ENCODE results near the gene ALKBH8.
"Not testable (repeated sequence)": the region's sequence is repeated elsewhere in the genome, so short reads cannot be mapped to it uniquely, and the experiment has no call there.

The ALKBH8 gene

GRCh38 chr11:107577346-107577711, 11.8 kb upstream of the ALKBH8 start:
- DNase-seq (ENCODE audit: low read depth in 2 of 2) = no peak

DNA sequence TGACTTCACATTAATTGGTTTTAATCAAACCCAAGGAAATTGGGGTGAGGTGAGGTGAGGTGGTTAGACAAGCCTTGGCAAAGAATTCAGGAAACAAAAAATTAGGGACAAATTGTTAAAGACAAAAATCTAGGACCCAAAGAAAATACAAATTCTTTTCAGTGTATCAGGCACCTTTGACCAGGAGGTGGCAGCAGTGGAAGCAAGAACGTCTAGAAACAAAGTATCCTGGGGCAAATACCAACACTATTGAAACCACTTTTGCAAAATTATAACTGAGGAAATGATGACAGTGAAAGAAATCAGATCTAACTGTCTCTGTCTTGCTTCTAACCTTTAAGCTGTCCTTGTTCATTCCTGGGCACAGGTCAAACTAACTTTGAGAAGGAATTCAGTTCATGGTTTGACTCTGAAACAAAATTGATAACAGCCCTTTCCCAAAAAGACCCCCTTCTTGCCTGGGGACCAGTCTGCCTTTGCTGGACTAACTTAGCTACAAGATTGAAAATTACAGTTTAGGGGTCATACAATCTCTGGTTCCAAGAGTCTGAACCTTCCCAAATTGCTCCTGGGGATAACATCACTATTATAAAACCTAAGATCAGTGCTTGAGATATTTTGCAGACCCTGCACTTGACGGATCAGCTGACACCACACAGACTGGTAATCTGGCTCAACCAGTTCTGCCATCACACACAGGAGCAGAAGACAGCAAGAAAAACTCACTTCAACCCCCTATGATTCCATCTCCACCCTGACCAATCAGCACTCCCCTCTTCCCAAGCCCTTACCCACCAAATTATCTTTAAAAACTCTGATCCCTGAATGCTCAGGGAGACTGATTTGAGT, 11.2 kb upstream of the ALKBH8 start:
- peak in 1 of 2 donors; percentile 52 for DNase-seq (ENCODE audit: low read depth in 2 of 2)

GRCh38 chr11:107573438-107573837, 7.9 kb upstream of the ALKBH8 start:
- DNase-seq (ENCODE audit: low read depth in 2 of 2) = no peak

GRCh38 chr11:107570015-107570414, 4.5 kb upstream of the ALKBH8 start:
- no peak for DNase-seq (ENCODE audit: low read depth in 2 of 2)

DNA sequence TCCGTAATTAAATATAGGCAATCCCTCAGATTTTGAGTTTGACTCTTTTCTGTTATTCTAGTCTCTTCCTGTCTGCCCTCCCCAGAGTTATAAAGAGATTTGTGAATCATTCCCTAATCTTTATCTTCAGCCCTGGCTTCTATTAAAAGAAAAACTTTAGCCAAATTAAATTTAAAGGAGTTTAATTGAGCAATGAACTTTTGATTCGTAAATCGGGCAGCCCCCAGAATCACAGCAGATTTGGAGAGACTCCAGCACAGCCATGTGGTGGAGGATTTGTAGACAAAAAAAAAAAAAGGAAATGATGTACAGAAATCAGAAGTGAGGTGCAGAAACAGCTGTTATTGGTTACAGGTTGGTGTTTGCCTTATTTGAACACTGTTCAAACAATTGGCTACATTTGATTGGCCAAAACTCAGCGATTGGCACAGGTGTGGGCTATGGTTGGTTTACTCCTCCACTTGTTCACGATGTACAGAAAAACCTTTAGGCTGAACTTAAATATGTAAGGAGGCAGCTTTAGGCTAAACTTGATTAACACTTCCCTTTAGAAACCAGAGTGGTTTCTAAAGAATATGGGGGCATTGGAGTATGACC, 2.3 kb upstream of the ALKBH8 start:
- no peak for DNase-seq (ENCODE audit: low read depth in 2 of 2)

DNA sequence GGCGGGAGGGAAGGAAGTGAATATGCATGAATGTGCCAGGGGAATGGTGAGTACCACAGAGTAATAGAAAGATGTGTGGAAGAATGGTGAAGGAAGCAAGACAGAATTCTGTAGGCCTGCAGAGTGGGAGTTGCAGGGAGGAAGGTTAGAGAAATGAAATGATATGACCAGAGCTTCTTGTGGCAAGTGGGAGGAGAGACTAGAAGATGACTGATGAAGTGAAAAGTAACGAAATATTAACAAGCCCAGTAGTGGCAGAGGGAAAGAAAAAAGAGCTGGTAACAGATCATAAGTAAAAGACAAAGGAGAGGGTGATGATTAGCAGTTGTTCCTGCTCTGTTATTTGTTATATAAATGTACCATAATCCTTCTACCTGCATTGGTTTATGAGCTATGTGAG, 1.0 kb upstream of the ALKBH8 start:
- no peak for DNase-seq (ENCODE audit: low read depth in 2 of 2)

DNA sequence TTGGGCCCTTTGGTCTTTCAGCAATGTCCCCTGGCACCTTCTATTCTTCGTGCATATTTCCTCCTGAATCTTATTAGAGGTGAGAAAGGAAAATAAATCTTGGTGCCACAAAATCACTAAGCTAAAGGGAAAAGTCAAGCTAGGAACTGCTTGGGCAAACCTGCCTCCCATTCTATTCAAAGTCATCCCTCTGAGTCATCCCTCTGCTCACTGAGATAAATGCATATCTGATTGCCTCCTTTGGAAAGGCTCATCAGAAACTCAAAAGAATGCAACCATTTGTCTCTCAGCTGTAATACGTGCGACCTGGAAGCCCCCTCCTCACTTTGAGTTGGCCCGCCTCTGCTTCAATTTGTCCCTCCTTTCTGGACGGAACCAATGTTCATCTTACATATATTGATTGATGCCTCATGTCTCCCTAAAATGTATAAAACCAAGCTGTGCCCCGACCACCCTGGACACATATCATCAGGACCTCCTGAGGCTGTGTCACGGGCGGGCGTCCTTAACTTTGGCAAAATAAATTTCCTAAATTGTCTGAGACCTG, 493 bp upstream of the ALKBH8 start:
- not testable (repeated sequence) for DNase-seq (ENCODE audit: low read depth in 2 of 2)

- DNase-seq (ENCODE audit: low read depth in 2 of 2) = no peak
These were observed 687 bp downstream of the ALKBH8 start for GRCh38 chr11:107564877-107565218.

DNA sequence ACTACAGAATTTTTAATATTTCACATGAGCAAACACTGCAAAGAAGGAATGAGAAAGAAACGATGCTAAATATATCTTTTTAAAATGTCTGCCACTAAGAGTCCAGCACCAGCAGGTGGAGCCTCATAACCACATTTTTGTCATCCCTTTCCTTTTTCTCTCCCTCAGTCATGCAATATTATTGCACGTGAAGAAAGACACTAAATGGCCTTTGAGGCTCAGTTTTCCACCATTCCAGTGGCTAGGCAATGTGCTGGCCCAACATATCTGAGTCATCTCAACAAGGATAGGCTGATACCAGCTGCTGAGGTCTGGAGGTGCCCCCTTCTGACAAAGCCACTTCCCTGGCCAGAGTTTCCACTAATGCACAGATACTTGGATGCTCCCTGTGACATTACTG, 1.8 kb downstream of the ALKBH8 start:
- DNase-seq (ENCODE audit: low read depth in 2 of 2) = peak in 1 of 2 donors; percentile 5

DNA sequence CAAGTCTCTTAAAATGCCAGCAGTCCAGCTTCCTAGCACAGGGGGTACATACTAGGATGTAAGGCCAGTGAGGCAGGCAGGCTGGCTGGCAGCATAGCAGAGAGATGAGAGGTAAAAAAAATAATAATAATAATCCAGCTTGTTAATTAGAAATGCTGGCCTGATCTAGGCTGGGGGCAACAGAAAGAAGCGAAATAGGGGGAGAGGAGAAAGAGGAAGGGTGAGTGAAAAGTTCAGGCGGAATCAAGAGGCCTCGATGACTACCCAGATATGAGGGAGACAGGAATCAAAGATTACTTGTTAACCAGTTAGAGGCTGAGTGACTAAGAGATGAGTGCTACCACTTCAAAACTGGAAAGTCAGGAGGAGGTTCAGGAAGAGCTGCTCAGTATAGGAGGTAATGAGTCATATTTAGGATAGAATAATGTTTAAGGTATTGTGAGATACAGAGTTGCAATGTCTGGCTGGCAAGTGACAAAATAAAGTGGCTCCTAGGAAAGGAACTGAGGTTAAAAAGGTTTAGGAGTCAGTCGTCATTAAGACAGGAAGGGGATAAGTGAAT, 2.8 kb downstream of the ALKBH8 start:
- DNase-seq (ENCODE audit: low read depth in 2 of 2) = no peak

- DNase-seq (ENCODE audit: low read depth in 2 of 2) = no peak
These were observed 3.8 kb downstream of the ALKBH8 start for GRCh38 chr11:107561688-107562087.

- no peak for DNase-seq (ENCODE audit: low read depth in 2 of 2)
These were observed 15.2 kb downstream of the ALKBH8 start for GRCh38 chr11:107550304-107550703.

DNA sequence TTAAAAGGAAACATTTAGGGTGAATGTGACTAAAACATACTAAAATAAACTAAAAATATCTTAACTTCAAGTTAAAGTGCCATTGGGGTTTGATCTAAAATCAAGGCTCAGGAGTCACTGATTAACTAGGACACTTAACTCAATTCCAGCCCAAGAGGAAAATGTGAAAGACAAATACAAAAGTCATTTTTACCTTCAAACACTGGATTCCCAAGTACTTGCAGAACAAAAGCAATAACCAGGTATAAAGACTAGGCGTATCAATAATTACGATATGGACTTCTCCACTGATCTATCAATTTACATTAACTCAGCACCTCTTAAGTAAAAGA, 15.6 kb downstream of the ALKBH8 start:
- no peak for DNase-seq (ENCODE audit: low read depth in 2 of 2)

DNA sequence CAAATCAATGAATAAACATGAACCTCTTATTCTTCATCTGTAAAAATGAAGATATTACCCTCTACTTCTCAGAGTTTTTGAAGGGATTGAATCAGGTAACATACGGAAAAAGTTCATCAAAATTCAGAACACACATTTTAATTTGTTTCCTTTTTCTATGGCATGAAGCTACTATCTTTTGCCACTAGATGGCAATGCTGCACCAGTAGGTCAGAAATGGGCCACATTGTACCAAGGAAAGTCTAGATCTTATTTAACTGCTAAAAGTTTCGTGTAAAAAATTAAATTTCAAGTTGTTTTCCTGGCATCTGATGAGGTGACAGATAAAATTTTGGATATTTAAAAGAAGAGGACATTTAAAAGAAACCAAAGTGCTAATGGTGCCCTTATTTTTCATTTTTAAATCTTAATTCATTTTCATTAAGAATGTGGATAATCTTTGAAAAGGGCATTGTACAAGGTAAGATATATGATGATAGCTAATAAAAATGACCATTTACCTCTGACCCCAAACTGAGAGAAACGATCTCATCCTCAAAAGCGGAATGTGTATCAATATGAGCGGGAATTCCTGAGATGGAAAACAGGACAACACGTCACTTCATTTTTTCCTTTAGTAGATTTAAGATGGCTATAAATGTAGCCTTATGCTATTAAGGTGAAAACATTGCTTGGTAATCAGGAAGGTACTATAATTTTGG, 16.1 kb downstream of the ALKBH8 start:
- DNase-seq (ENCODE audit: low read depth in 2 of 2) = no peak

GRCh38 chr11:107547961-107548360, 17.6 kb downstream of the ALKBH8 start:
- no peak for DNase-seq (ENCODE audit: low read depth in 2 of 2)

DNA sequence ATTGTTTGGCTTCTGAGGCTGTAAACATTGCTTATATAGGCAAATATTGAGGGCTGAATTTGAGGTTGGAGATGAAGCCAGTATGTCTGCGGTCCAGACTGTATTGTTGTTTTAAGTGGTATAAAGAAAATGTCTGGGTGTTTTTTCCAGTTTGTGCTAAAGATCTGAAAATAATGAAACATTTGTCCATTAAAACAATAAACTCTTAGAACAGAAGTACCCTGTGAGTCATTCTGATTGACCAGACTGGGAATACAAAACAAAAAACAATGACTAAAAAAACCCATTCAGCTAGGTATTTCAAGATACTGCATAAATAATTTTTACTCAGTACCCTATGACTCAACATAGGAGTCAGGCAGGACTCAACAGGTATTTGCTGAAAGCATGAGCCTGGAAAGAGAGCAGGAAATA, 20.4 kb downstream of the ALKBH8 start:
- DNase-seq (ENCODE audit: low read depth in 2 of 2) = no peak

- DNase-seq (ENCODE audit: low read depth in 2 of 2) = no peak
These were observed 26.7 kb downstream of the ALKBH8 start for GRCh38 chr11:107538821-107539220.

DNA sequence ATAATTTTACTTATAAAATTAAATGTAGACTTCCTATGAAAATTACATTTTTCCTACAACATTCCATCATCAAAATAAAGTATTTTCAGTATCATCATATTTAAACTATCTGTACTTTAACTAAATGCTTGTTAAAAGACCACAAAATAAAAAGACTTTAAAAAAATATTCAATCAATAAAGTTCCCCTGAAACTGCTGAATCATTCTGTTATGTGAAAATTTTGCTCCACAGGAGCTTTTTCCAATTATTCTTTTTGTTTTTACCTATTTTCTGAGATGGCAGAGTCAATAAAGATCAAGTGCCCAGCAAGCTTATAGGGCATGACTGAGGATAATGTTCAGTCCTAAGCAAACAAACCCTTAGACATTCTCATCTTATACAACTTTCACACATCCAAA, 27.3 kb downstream of the ALKBH8 start:
- DNase-seq (ENCODE audit: low read depth in 2 of 2) = no peak

DNA sequence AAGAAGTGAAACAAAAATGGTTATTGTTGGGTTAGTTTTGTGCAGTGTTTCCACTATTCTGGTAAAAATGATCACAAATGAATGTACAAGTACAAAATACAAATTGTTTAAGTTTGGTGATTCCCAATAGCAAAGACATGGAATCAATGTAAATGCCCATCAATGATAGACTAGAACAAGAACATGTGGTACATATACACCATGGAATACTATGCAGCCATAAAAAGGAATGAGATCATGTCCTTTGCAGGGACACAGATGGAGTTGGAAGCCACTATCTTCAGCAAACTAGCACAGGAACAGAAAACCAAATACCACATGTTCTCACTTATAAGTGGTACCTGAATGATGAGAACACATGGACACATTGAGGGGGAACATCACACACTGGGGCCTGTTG, 28.4 kb downstream of the ALKBH8 start:
- DNase-seq (ENCODE audit: low read depth in 2 of 2) = not testable (repeated sequence)

DNA sequence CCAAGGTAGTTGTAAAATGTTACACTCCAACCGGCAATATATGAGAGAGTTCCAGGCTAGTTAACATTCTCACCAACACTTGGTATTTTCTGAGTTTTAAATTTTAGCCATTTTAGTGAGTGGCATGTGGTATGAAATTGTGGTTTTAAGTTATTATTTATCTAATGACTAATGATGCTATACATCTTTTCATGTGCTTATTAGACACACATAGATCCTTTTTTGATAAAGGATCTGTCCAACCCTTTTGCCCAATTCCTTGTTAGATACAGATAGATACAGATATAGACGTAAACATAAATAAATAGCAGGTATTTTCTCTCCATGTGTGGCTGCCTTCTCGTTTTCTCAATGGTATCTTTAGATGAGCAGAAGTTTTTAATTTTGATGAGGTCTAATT, 39.3 kb downstream of the ALKBH8 start:
- no peak for DNase-seq (ENCODE audit: low read depth in 2 of 2)

DNA sequence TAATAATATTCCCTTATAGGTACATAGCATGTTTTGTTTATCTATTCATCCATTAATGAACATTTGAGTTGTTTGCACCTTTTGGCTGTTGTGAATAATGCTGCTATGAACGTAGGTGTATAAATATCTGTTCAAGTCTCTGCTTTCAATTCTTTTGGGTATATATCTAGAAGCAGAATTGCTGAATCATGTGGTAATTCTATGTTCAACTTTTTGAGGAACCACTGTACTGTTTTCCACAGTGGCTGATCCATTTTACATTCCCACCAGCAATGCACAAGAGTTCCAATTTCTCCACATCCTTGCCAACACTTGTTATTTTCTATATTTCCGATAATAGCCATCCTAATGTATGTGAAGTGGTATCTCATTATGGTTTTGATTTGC, 56.7 kb downstream of the ALKBH8 start:
- DNase-seq (ENCODE audit: low read depth in 2 of 2) = no peak

DNA sequence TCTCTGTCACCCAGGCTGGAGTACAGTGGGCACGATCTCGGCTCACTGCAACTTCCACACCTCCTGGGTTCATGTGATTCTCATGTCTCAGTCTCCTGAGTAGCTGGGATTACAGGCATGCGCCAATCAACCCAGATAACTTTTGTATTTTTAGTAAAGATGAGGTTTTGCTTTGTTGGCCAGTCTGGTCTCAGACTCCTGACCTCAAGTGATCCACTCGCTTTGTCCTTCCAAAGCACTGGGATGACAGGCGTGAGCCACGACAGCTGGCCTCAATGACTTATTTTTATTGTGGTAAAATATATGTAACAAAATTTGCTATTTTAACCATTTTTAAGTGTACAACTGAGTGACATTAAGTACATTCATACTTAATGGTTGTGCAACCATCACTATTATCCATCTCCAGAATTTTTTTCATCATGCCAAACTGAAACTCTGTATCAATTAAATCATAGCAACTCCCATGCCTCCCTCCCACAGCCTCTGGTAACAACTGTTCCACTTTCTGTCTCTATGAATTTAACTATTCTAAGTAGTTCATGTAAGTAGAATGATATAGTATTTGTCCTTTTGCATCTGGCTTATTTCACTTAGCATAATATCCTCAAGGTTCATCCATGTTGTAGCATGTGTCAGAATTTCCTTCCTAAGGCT, 57.2 kb downstream of the ALKBH8 start:
- no peak for DNase-seq (ENCODE audit: low read depth in 2 of 2)
